Suprapubic skin (tissue), 4 donors: ENCODE measurements around the gene GSG1L.

Experiments
- CTCF ChIP-seq, 2 donors: fragments of 200-600 bp in 1 of 2; fragments of 450-650 bp in 1 of 2; sonication (generic) in 1 of 2; IDR thresholded peaks; one replicate each; pipeline ENCODE4 v1.5.1; 2016 to 2019; ENCODE audit warnings: antibody characterized with exemption in 2 of 2, mild to moderate bottlenecking in 1 of 2, moderate library complexity in 1 of 2
- POLR2A ChIP-seq, 2 donors: fragments of 450-650 bp; IDR thresholded peaks; one replicate each; pipeline ENCODE4 v1.6.1; 2017; ENCODE audit warnings: antibody characterized with exemption in 2 of 2, mild to moderate bottlenecking in 2 of 2, moderate library complexity in 2 of 2
- POLR2AphosphoS5 ChIP-seq, 3 donors: sonication (generic); formaldehyde crosslinking; IDR thresholded peaks; one replicate each; pipeline ENCODE4 v1.6.1; 2017; ENCODE audit warnings: antibody characterized with exemption in 3 of 3

GRCh38 chr16:27826081-27826892, 237.2 kb downstream of the GSG1L start:
- TF ChIP-seq CTCF (IDR thresholded peaks at IDR 0.05) (no peak), POLR2AphosphoS5 (IDR thresholded peaks at IDR 0.05) (no peak), POLR2A (IDR thresholded peaks at IDR 0.05) (no peak)
